HG02798 (cell line): ENCODE data around the gene ZNF350.
"Not testable (repeated sequence)": the region's sequence is repeated elsewhere in the genome, so short reads cannot be mapped to it uniquely, and the experiment has no call there.

ENCODE experiments used
- ATAC-seq: cut with Tn5 transposase; IDR thresholded peaks from one replicate; pipeline ENCODE4 v1.9.1; 2021; ENCODE audit warnings: mild to moderate bottlenecking; ENCODE audit not compliant: unreplicated experiment, poor library complexity

Gene ZNF350

DNA sequence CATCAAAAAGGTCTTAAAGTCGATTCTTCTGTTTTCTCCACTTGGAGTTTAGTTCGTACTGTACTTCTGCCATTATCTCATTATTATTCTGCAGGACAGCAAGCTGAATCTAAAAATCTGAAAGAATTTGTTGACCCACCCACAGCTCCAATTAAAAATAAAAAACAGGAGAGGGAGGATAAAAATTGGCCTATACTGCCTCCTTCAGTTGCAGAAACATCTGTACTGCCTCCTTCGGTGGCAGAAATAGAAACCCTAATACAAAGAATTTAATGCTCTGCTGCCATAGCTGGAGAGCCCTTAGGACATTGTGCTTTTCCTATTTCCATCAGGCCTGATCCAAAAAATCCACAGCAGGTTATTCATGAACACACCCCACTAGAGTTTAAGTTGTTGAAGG, 9.8 kb downstream of the ZNF350 start:
- ATAC-seq = no peak

DNA sequence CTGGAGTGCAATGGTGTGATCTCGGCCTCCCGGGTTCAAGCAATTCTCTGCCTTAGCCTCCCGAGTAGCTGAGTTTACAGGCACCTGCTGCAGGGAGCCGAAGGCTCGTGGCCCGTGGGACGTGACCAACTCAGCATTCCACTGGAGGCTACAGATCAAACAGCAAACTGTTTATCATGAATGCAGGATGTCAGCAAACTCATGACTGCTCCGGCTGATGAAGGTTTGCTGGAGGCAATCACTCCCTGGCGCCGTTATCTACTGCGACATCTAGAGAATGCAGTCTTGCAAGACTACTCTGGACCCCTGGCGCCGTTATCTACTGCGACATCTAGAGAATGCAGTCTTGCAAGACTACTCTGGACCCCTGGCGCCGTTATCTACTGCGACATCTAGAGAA, 10.9 kb downstream of the ZNF350 start:
- ATAC-seq = not testable (repeated sequence)

DNA sequence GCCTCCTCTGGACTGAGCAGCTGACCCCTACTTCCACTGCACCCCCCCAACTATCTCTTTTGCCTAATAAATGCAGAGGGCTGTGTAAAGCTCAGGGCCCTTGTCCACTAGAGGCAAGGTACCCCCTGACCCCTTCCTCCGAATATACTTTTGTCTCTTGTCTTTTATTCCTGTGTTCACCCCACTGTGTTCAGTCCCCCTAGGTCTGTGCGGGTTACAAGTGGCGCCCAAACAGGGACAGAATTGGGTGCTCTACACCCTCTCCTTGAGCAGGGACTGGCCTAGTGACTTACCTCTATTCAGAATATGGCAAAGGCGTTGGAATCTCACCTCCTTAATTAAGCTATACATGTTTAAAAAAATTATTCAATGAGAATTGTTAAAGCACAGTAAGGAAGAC, 15.0 kb downstream of the ZNF350 start:
- no peak for ATAC-seq

DNA sequence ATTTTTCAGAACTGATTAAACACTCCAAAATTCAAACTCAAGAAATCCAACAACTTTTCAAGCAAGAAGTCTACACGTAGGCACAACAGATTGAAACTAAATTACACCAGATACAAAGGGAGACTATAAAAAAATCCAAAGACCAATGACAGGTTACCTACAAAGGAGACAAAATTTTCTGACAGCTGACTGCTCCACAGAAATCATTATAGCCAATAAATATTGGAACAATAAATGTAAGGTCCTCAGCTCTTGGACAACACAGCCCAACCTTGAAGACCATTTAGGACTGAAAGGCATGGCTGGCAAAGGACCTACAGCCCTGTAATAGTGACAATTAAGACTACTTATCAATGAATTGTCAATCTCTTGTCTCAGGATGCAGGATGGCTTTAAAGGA, 15.9 kb downstream of the ZNF350 start:
- no peak for ATAC-seq

DNA sequence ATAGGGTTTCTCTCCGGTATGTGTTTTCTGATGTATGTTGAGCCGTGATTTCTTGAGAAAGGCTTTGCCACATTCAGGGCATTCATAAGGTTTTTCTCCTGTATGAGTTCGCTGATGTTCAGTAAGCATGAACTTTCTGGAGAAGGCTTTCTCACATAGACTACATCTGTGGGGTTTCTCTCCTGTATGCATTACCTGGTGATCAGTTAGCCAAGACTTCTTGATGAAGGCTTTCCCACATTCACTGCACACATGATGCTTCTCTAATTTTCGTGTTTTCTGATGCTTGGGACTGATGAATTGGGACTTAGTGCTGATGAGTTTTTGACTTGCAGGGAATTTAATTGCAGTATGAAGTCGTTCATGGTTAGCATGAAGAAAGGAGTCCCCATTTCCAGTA, 21.1 kb downstream of the ZNF350 start:
- no peak for ATAC-seq

DNA sequence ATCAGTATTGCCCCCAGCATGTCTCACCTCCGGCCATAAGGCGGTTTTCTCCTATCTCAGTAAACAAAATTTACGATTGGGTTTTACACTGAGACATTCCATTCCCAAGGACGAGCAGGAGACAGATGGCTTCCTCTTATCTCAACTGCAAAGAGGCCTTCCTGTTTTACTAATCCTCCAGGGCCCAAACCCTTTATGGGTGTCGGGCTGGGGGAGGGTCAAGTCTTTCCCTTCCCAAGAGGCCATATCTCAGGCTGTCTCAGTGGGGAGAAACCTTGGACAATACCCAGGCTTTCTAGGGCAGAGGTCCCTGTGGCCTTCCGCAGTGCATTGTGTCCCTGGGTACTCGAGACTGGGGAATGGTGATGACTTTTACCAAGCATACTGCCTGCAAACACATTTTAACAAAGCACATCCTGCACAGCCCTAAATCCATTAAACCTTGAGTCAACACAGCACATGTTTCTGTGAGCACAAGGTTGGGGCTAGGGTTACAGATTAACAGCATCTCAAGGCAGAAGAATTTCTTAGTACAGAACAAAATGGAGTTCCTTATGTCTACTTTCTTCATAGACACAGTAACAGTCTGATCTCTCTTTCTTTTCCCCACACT, 25.9 kb downstream of the ZNF350 start:
- not testable (repeated sequence) for ATAC-seq

DNA sequence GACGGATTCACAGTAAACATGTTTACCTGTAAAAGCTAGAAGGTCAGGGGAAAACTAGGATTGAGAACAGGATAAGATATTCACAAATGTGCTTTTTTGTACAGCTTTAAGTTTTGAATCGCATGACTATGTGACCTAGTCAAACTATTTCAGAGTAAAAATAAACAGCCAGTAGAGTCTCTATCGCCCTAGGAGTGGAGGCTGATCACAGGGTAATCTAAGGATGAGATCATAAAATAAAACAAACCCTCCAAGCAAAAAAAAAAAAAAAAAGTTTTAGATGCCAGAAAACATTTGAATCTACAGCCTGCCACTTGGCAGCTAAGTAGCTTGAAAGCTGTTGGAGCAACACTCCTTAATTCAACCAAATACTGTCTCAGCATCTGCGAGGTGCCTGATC, 26.8 kb downstream of the ZNF350 start:
- ATAC-seq = no peak

DNA sequence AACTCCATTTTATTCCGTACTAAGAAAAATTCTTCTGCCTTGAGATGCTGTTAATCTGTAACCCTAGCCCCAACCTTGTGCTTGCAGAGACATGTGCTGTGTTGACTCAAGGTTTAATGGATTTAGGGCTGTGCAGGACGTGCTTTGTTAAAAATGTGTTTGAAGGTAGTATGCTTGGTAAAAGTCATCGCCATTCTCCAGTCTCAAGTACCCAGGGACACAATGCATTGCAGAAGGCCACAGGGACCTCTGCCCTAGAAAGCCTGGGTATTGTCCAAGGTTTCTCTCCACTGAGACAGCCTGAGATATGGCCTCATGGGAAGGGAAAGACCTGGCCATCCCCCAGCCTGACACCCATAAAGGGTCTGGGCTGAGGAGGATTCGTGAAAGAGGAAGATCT, 28.8 kb downstream of the ZNF350 start:
- ATAC-seq = not testable (repeated sequence)

DNA sequence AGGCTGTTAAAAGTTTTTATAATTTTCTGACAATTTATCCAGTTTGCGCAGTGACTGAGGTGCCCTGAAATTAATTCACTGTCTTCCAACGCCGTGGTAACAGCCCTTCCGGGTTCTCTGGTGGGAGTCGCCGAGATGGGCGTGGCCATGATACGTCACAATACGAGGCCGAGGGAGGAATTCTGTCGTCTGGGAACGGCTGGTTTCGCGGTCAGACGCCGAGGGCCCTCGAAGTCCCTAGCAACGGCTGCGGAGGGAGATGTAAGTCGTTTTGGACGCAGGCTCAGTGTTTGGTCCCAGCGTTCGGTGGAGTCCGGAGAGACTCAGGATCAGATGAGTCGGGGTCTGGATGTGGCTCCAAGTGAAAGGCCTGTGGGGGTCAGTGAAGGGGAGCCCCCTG, 37.7 kb downstream of the ZNF350 start:
- ATAC-seq = no peak

DNA sequence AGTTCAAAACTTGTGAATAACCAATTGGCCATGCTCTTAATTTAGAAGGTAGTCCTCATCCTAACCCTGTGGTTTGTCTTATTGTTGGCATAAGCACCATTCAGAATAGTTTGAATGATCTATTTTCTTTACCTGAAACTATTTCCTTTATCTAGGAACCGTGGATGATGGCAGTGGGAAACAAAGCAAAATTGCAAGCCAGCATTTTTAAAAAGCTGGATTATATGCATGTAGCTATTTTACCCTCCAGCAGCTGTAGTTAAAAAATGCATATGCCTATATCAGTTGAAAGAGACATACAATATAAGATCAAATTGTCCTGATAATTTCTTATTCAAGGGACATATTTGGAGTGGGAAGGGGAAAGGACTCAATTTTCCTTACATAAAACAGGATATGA, 40.0 kb downstream of the ZNF350 start:
- ATAC-seq = no peak

DNA sequence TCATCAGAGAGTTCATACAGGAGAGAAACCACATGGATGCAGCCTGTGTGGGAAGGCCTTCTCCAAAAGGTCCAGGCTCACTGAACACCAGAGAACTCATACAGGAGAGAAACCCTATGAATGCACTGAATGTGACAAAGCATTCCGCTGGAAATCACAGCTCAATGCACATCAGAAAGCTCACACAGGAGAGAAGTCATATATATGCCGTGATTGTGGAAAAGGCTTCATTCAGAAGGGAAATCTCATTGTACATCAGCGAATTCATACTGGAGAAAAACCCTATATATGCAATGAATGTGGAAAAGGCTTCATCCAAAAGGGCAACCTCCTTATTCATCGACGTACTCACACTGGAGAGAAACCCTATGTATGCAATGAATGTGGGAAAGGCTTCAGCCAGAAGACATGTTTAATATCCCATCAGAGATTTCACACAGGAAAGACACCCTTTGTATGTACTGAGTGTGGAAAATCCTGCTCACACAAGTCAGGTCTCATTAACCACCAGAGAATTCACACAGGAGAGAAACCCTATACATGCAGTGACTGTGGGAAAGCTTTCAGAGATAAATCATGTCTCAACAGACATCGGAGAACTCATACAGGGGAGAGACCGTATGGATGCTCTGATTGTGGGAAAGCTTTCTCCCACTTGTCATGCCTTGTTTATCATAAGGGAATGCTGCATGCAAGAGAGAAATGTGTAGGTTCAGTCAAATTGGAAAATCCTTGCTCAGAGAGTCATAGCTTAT, 41.7 kb downstream of the ZNF350 start:
- no peak for ATAC-seq

DNA sequence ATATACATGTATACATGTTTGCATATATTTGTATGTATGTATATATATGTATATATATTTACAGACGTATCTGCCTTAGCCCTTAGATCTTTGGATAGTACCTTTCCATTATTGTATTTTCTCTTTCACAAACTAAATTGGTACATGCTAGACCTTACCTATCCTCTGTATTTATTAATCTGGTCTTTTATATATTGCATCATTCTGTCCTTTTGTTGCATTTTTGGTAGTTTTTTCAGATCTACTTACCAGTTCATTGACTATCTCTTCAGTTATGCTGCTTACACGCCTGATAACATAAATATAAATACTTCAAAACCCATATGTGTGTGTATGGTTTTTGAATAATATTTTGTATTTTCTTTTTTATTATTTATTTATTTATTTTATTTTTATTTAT, 47.7 kb downstream of the ZNF350 start:
- ATAC-seq = no peak

DNA sequence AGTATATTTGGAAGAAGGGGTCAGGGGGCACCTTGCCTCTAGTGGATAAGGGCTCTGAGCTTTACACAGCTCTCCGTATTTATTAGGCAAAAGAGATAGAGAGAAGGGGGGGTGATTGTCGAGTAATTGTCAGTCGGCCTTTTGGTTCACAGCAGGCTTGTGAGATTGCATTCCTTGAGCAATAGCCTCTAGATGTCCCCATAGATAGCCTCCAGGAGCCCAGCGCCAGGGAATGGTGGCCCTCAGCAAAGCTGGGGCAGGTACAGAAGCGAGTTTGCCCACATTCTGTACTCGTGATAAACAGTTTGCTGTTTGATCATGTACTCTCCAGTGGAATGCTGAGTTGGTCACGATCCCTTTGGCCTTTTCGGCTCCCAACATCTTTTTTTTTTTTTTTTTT, 54.7 kb downstream of the ZNF350 start:
- no peak for ATAC-seq

DNA sequence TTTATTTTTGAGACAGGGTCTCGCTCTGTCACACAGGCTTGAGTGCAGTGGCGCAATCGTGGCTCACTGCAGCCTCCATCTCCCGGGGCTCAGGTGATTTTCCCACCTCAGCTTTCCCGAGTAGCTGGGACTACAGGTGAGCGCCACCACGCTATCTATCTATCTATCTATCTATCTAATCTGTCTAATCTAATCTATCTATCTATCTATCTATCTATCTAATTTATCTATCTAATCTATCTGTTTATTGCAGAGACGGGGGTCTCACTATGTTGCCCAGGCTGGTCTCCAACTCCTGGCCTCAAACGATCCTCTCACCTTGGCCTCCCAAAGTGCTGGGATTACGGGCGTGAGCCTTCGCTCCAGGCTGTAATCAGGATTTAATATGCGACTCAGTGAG, 58.8 kb downstream of the ZNF350 start:
- ATAC-seq = no peak

DNA sequence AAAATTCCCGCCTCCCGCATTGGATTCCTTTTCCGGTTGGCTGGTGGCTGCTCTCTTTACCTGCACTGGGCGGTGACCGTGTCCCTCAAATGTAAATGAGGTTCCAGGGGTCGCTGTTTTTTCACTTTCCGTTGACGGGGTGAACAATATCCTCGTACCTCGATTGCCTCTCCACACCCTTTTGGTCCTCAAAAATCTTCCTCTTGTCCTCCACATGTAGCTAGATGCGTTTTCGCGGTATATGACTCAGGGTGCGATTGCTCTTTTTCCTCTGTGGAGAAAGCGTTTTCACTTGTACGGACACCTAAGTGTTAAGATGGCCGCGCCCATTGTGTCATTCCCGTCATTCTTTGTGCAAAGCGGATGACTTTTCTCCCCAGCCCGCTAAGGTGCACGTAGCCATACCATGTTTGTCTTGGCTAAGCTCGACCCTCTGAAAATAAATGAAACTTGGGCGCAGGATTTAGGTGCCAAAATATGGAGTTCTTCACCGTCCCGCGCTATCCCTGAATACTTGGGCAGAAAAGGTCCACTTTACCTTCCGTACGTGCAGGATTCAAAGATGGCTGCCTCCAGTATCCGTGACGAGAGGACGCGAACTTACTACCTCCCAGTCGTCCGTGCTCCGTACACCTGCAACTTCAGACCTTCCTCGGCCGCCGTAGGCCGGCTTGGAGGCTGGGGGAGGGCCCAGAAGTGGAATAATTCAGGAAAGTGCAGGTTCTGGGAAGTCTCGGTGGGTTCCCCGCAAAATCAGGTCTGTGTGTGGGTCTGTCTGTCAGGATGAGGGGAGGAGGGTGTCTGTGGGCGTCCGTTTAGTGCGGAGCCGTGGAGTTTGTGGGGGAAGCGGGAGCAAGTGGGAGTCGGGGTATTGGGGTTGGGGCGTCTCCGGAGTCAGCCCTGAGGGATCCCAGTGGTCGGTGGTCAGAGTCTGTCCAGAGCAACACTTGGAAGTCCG, 59.6 kb downstream of the ZNF350 start, which contains the start of gene ZNF613:
ZNF613 (plus strand) TSS at position 689 of the 958 bp plus-strand sequence. CDS start 8,749 bp downstream, outside the sequence.
- ATAC-seq = peak; percentile 89

DNA sequence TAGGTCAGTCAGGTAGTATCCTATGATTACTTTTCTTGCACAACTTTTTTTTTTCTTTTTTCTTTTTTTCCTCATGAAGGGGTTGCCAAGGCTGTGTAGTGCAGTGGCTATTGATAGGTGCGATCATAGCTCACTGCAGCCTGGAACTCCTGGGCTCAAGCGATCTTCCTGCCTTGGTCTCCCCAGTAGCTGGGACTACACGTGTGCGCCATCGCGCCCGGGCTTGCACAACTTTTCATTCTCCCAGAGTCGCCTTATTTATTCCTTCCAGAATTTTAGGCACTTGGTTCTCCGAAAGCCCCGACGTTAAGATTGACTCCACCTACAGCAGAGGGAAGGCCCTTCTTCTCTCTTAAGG, 60.2 kb downstream of the ZNF350 start:
- ATAC-seq = no peak

DNA sequence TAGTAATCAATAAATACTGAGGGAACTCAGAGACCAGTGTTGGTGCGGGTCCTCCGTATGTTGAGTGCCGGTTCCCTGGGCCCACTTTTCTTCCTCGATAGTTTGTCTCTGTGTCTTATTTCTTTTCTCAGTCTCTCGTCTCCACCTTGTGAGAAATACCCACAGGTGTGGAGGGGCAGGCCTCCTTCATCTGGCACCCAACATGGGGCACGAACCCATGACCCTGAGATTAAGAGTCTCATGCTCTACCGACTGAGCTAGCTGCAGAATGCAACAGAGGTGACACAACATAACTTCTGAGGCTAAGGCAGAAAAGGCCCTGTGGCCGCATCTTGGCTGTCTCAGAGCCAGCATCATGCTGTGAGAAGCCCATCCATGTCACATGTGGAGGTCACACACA, 64.7 kb downstream of the ZNF350 start:
- ATAC-seq = no peak

DNA sequence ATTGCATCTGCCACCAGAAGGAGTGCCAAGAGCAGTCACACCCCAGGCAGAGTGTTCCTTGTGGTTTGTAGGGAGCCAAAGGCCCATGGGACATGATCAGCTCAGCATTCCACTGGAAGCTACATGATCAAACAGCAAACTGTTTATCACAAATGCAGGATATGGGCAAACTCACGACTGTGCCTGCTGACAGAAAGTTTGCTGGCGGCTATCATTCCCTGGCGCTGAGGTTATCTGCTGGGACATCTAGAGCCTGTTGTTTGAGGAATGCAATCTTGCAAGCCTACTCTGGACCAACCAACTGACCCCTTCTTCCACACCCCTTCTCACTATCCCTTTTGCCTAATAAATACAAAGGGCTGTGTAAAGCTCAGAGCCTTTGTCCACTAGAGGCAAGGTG, 67.0 kb downstream of the ZNF350 start:
- no peak for ATAC-seq

DNA sequence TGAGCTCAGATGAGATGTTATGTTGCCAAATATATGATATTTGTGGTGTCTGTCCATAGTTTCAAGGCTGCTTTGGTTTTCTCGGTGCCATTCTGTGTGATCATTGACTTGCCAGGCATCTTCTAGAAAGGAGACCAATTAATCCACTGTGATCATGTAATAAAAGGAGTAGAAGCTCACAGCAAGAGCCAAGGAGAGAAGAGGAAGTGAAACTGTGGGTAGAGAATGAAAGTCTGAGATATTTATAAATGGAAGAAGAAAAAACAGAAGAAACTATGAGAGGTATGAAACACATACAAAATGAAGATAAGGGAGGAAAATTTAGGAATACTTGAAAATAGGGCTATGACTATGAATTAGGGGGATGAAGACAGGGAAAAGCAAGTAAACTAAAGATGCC, 70.5 kb downstream of the ZNF350 start:
- no peak for ATAC-seq

DNA sequence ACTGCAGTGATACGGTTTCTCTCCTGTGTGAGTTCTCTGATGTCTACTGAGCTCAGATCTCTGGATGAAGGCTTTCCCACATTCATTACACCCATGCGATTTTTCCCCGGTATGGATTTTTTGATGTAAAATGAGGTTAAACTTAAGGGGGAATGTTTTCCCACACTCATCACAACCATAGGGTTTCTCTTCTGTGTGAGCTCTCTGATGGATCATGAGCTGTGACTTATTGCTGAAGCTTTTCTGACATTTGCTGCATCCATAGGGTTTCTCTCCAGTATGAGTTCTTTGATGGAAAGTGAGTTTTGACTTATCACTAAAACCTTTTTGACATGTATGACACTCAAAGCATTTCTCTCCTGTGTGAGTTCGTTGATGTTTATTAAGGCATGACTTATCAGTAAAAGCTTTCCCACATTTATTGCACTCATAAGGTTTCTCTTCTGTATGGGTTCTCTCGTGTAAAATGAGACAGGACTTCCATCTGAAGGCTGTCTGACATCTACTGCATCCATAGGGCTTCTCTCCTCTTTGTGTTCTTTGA, 71.2 kb downstream of the ZNF350 start:
- no peak for ATAC-seq
